Suppressor macrophage treated with lipopolysaccharide for 1 hour (primary cell): ENCODE results near the gene PAPPA2.

Experiments
- DNase-seq, 3 donors: peaks; one replicate each; pipeline ENCODE4 v3.0.0-alpha.2; 2020 to 2022

The PAPPA2 gene

DNA sequence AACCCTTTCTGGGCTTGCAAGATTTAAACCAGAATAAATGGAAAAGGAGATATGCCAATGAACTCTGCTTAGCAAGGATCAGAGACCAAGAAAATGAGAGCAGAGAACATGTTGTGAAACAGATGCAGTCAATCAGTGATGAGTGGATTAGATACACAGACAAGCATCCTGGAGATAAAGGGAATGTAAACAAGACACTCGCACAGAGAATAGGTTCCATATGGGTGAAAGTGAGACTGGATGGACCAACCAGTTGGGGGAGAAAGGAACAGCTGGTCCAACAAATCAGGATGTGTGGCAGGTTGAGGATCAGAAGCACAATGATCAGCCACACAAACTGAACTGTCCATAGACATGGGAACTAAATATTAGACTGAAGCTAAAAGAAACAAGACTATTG lies 363.3 kb downstream of the PAPPA2 start:
- DNase-seq: no peak

DNA sequence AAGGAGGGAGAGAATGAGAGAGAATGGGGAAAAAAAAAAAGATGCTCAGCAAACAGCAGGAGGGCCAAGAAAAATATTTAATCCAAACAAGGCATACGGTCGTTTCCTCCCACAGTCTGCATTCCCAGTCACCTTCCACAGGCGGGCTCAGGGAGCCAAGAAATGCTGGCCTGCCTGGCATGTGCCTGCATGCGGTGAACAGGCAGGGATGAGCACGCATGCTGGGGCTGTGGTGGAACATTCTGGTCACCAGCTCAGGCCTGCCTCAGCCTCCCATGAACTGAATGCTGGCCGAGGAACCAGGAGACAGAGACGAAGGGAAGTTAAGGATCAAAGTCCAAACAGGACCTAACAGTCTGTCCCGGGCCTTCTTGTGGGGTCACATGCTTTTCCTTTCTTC lies 366.3 kb downstream of the PAPPA2 start:
- DNase-seq: no peak

DNA sequence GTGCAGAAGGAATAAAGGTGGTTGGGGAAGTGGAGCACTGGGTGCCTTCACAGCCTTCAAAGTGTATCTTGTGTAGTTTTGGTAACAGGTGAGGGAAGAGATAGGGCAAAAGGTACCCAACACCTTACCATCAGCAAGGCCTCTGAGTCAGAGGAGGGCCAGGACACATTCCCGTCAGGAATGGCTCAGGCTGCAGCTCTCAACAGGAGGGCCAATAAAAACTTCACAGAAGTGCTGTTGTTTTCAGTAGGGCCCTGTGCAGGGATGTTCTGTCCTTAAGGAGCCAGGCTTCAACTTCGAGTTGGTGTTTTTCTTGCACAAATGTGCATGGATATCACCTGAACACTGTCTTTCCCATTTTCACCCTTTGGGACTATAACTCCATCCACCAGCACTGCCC lies 368.2 kb downstream of the PAPPA2 start:
- no peak for DNase-seq

DNA sequence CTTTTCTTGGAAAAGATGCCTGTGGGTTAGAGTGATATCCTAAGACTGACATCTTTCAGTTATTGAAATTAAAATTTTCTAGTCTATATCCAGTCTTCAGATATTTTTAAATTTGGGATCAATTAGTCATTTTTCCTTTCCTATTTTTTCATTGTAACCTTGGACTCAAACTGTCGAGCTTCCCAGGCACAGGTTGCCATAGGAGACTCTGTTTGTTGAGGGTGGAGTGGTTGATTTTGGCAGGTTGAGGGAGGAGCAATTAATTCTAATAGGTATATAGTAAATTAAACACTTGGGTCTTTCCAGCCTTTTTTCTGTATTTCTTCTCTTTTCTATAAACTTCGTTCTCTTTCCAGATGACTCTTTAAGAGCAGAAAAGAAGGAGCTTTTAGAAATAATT lies 374.7 kb downstream of the PAPPA2 start:
- DNase-seq: no peak

DNA sequence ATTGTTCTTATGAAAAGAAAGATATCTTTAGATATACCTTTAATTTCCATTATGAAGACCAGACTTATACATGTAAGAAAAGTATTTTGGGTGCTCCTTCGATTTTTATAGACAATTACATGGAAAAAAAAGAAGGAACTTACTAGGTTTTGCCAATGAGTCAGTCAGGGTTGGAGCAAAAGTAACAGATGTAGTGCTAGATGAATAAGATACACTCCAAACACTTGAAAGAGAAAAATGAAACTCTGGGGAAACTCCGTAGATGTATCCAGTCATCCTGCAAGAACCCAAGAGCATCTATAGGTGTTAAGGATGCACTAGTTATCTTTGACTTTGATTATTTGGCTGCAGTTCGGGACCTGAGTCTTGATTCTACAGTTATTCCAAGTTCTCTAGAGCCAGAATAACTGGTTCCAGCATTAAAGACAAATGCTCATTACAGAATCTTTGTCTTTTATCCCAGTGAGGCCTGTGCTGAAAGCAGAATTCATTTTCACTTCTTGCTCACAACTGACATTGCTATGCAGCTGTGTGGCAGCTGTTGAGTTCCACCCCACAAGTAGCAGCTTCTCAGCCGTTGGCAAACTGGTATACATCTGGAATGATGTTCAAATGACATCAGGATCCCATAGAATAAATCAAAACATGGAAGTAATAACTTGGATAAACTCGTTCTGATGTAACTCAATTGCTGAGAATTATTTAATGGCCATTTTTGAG lies 375.5 kb downstream of the PAPPA2 start:
- DNase-seq: no peak

DNA sequence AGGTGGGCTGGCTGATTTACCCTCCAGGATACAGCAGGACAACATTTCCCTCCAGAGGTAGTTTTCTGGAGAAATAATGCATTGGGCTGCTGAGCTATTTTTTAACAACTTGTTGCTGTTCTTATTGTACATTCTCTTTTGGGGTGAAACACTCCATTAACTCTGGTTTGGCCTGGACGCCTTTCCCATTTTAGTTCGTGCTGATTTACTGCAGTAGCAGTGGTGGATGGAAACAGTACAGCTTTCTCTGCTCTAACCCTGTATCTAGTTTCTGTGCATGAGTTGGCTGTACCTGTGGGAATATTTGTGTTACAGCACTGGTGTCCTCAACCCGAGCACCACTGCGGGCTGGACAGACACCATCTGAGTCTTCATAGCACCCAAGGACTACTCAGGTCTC lies 376.2 kb downstream of the PAPPA2 start:
- DNase-seq: no peak

DNA sequence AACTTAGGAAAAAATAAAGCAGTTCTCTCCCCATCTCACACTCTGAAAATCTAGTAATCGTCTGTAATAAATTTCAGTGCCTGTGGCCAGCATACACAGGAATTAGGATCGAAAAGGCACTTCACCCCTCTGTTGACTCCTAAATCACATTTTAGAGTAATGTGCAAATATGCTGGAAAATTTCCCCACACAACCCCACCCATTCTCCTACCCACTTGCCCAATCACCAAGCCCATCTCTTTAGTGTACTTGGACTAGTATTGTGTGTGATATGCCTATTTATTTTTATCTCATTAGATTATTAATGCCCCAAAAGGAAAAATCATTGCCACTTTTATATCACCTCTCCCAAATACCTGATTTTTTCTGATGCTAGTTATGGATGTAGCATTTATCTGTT lies 378.3 kb downstream of the PAPPA2 start:
- DNase-seq: no peak

DNA sequence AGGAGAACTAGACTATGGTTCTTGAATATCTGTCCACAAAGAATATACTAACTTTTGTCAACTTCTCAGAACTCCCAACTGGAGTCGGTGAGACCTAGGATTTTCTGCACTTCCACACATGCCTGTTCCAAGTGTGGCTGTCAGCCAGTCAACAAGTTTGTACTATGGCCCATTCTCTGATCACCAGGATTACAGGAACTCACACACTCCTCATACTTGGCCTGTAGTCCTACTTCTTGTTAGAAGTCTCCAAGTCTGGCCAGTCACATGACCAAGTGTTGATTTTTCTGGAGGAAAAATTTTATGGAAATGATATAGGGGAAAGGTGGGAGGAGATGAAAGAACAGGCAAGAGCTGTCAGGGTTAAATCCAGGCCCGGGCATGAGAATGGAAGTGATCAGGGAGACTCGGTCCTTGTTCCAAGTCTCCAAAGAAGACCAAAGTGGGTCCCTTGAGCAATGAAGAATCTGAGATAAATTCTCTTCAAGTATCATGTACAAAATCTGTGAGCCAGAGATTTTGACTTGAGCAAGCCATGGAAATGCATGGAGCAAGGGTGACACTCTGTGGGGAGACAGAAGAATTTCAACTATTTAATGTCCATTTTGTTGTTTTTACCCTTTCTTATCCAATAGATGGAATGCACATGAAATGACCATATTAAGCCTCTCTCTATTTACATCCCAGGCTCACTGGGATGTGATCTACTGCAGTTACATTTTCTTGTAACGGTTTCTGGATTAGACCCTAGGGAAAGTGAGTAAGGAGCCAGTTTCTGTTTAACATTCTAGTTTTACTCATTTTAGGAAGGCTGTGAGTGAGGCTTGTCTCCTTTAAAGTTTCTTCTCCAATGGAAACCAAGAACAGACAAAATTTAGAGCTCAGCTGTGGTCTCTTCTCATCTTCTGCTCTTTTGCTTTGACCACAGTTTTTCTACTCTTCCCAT lies 380.6 kb downstream of the PAPPA2 start:
- peak in 2 of 3 donors; percentile 2 to 17 for DNase-seq

DNA sequence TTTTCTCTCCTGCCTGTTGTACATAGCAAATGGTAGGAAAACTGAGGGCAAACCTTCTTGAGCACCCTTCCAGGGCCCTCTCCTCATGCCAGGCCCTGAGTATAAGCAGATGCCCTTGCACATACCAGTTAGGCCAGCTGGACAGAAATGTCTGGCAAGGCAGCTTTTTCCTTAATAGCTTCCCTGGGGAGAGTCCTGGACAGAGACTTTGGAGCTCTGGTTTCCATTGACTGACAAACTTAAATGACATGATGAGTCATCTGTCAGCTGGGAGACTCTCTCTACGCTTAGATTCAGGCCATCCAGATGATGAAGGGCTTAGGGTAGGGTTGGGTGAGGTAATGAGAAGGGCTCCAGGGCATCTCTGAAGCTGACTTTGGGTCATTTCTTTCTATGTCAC lies 384.1 kb downstream of the PAPPA2 start:
- DNase-seq: no peak

DNA sequence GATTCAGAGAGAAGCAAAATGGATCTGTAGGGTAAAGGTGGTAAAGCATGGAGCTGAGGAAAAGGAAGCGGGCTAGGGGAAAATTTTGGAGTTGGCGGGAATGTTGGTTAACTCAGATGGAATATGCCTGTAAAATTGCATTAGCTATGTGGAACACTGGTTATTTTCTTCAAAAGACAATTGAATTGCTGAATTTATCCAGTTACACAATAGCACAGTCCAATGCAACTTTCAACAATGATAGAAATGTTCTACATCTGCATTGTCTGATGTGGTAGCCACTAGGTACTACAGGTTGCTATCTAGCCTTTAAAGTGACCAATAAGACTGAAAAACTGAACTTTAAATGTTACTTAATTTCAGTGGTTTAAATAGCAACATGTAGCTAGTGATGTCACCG lies 386.3 kb downstream of the PAPPA2 start:
- no peak for DNase-seq

DNA sequence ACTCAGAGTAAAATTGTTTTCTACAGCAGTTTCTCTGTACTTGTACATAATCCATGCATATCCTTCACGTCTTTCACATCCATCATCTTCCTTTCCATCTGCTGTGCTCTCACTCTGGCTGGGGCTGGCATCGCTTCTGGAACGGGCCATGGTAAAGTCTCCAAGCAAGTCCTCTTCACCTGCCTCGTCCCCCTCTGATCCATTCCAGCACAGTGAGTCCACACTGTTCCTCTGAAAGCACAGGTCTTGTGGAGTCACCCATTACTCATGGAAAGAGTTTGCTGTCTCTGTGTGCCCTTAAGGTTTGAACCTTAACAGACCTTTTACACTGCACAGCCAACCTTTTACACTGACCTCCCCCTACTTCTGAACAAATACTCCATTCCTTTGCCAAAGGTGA lies 387.9 kb downstream of the PAPPA2 start:
- DNase-seq: no peak

DNA sequence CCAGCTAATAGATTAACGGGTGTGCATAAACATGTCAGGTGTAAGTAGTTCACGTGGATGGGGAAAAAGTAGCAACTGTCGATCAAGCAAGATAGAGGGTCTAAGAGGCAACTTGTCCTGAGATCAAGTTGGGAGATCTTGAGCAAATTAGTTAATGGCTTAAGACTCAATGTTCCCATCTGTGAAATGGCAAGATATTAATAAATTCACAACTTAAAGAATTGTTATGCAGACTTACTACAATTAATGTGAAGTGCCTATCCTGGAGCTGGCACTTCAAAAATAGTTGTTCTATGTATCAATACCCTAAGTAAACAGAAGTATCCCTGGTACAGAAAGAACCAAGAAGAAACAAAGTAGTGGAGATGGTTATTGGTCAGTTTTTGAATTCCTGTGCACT lies 389.1 kb downstream of the PAPPA2 start:
- no peak for DNase-seq

DNA sequence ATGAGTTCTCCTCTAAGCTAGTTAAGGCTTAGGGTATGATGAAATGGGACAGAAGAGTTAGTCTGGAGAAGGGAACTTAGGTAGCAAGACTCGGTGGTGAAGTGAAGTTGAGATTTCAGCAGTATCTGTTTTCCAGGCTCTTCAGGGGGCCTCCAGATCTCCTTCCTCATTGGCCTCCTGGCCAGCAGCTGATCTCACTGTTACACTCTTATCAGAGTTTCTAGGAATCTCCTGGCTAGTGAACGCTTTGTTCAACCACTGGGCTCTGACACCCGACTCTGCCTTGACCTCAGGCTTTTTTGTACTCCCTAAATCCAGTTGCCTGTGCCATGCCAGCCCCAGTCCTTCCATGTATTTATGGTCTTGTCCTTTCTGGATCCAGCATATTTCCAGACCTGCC lies 390.5 kb downstream of the PAPPA2 start:
- no peak for DNase-seq

DNA sequence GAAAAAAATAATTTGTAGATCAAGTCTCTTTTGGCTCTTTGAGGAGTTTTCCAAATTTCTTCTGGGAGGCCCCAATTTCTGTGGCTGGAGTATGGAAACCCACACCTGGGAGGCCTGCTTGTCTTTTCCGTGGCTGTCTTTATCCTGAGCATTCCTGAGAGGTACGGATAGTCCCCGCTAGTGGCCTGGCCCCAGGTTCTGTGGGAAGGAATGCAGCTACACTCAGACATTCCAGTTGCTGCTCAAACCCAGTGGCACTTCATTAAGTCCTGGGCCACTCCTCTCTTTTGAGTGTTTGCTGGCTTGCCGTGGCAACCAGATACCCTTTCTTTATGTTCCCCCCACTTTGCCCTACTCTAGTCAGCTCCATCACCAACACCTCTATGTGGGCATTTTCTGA lies 391.1 kb downstream of the PAPPA2 start:
- no peak for DNase-seq

DNA sequence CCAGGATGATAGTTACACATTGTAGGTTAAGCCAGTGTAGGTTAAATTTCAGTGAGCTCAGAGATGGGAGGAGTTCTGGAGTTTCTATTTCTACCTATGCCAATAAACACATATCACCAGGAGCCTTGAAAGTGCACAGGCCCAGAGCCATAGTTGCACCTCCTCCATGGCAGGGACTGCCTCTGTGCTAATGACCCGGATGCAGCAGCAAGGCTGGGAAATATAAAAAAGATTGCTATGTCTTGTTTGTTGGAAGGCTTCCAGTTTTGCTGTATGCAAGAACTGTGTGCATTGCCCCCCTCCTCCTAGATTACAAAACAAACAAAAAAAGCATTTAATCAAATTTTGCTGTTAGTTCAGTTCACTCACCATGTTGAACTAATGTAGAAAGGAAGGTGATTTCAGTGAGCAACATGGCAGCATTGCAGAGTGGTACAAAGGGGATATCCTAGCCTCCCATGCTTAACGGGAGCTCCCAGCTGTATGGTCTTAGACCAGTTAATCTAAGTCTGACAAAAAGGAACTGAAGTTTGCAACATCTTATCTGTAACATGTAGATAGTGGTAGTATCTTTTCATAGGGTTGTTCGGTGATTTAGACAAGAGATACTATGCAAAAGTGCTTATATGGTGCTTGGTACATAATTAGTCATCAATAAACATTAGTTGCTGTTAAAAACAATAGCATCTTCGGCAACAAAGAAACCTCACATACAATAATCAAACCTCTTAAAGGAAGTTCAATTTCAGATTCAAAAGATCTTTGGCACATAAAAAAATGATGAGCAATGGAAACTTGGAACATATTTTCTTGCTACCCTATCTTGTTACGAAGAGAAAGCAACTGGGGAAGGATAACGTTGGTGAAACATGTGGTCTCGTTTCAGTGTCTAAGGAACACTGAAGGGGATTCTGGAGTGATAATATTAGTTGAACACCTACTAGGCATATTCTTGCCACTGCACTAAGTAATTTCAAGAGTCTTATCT lies 392.1 kb downstream of the PAPPA2 start:
- DNase-seq: no peak

DNA sequence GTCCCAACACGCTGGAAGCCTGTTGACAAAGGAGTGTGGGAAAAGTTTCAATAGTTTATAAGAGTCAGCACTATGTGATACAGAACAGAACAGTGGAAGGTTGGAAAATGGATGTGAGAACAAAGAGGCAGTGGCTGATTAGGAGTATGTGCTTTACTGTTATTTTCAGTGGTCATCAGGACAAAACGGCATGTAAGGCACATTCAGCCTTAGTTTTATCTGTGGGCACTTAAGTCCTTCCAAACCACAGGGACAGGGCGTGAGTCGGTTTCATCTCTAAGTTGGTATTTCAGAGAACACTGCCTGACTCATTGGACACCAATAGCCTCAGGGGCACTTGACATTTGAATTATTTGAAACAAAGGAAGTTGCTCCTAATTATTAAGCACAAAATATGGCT lies 394.7 kb downstream of the PAPPA2 start:
- no peak for DNase-seq

DNA sequence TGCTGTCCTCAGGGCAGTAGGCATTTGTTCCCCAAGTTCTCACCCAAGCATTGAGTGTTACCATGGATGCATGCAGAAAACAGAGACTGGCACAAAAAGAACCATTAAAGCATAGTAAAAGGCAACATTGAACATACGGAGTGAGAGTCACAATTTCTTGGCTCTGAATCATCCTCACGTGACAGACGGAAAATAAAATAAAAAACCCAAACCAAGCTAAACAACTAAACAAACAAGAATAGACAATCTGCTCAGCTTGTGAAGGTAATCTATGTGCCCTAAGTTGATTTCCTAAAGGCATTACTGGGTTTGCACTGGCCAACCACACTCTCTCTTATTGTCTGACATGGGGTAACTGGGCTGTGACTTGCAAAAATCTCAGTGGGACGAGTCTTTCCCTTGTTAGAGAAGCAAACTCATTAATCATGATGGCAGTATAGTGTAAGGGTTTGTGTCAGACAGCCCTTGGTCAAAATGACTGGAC lies 395.5 kb downstream of the PAPPA2 start:
- DNase-seq: no peak

DNA sequence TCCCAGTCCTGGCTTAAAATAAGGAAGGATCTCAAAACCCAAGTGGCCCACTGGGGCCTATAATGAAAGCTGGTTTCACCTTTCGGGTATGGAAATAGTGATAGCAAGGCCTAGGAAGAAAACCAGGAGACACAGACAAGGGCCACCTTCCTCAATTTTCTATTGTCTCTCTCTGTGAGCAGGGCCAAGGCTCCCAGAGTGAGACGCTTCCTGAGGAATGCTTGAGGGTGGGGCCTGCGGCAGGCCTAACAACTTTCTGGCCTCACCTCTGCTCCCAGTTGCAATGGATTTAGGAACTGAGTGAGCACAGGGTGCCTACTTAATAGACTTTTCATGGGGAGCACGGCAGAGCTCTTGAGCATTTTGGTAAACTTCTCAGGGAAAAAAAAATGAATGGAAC lies 400.6 kb downstream of the PAPPA2 start:
- no peak for DNase-seq

DNA sequence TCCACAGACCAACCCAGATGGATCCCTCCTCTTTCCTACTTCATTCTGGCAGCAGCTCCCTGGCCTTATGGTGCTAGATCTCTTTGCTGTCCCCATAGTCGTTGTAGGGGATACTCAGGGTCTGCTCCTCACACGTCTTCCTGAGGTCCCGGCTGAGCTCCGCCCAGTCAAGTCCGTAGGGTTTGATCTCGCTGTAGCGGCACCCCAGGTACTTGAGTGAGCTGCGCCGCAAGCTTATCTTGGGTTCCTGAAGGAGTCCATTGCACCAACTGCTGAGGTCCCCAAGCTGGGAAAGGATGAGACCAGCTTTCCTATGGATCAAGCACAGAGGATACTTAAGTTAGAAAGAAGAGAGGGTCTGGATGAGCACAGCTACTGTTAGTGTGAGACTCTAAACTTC lies 401.2 kb downstream of the PAPPA2 start:
- no peak for DNase-seq

DNA sequence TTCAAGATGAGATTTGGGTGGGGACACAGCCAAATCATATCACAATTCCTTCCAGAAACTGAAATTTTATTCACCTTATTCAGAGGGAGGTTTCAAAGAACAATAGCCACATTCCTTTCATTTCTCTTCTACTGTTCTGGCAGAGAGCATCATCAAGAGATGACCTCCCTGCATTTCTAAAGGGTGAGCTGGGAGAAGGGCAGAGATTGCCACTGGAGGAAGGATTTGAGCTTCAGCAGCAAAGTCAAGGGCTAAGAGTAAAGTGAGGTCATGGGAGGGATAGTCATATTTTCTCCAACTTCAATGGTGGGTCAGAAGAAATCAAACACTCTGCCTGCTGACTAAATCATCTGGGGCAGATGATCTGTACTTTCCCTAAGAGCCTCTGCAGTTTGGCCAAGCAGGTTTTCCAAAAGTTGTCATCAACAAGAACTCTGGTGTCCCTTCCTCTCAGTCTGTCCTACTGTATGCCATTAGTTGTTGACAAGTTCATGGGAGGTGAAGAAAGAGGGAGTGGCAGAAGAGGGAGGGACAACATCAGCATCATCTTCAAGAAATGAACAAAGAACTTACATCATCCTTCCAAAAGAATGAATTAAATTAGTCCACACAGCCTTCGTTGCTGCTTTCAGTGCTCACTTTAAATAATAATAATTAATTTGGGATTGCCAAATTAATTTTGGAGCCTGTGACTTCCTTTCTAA lies 403.2 kb downstream of the PAPPA2 start:
- DNase-seq: no peak

DNA sequence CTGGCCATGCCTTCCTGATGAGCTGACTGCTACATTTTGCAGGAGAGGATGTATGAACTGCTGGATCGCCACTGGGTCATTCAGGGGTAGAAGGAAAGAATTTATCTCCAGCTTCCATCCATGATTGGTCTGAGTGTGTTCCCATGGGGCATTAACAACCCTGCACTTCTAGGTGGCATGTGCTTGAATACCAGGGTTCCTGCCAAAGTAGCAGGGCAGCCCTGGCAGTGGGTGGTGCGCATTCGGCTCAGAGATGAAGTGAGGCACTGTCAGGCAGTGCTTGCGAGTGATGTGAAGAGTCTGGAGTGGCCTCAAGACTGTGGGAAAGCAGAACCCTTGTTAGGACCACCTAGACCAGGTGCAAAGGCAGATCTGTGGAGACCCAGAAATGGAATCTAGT lies 406.6 kb downstream of the PAPPA2 start:
- DNase-seq: no peak

DNA sequence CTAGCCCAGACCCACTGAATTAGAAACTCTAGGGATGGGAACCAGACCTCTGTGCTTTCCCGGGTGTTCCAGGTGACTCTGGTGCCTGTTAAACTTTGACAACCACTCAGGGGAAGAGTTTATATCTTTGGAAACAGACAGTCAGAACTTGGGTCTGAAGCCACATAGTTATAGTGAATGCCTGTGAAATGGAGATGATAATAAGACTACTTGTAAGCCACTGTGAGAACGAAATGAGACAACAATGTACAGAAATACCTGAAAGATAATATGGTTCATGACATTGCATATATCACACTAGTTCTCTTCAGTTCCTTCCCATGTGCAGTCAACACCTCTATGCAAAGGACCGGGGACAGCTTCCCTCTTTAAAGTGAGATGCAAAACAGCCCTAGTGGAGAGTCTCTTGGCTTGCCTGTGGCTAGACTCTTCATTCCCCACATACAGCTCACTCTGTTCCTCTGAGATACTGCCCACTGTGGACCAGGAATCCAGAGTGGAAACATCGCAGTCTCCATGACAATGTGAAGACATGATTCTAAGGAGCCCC lies 414.1 kb downstream of the PAPPA2 start:
- DNase-seq: no peak
